Immature natural killer cell (primary cell): Measurements from ENCODE around the gene SLC25A21. TPM values are rescaled to one million over a fixed set of nuclear protein-coding genes. Genes with fewer than 3 reads are reported as not detected.
"Not testable (repeated sequence)": the region's sequence is repeated elsewhere in the genome, so short reads cannot be mapped to it uniquely, and the experiment has no call there.

Experiments
- DNase-seq, 3 donors: peaks; one replicate each; pipeline ENCODE4 v3.0.0; 2022; ENCODE audit warnings: mixed read lengths in 1 of 3
- H3K27ac Mint-ChIP-seq, 6 donors: one replicate each; pipeline ENCODE4 v1.8.0; 2020; ENCODE audit warnings: mixed read lengths in 6 of 6, mild to moderate bottlenecking in 5 of 6, inconsistent platforms in 4 of 6, moderate library complexity in 3 of 6
- H3K27me3 Mint-ChIP-seq, 3 donors: one replicate each; pipeline ENCODE4 v1.8.0; 2020 to 2021; ENCODE audit warnings: low read depth in 3 of 3, mild to moderate bottlenecking in 3 of 3, mixed read lengths in 3 of 3, moderate library complexity in 3 of 3, inconsistent platforms in 1 of 3
- H3K36me3 Mint-ChIP-seq, 3 donors: one replicate each; pipeline ENCODE4 v1.8.0; 2020; ENCODE audit warnings: mixed read lengths in 3 of 3, inconsistent platforms in 2 of 3, mild to moderate bottlenecking in 2 of 3
- H3K4me1 Mint-ChIP-seq, 2 donors: one replicate each; pipeline ENCODE4 v1.8.0; 2020; ENCODE audit warnings: inconsistent platforms in 2 of 2, mild to moderate bottlenecking in 2 of 2, mixed read lengths in 2 of 2, moderate library complexity in 1 of 2
- H3K4me3 Mint-ChIP-seq, 5 donors: one replicate each; pipeline ENCODE4 v1.8.0; 2020; ENCODE audit warnings: mild to moderate bottlenecking in 5 of 5, mixed read lengths in 5 of 5, inconsistent platforms in 3 of 5, moderate library complexity in 3 of 5
- H3K9me3 Mint-ChIP-seq, 6 donors: one replicate each; pipeline ENCODE4 v1.8.0; 2020; ENCODE audit warnings: mild to moderate bottlenecking in 6 of 6, mixed read lengths in 6 of 6, inconsistent platforms in 4 of 6, moderate library complexity in 3 of 6
- polyA plus RNA-seq, 3 donors: library from polyadenylated mRNA; unstranded; fragments of 300-500 nt; fragmentation: Illumina TruSeq; gene quantifications; one replicate each; pipeline ENCODE4 v1.2.3, GENCODE V29; 2021

Gene SLC25A21
- polyA plus RNA-seq, 3 donors from 2014 or later: not detected

DNA sequence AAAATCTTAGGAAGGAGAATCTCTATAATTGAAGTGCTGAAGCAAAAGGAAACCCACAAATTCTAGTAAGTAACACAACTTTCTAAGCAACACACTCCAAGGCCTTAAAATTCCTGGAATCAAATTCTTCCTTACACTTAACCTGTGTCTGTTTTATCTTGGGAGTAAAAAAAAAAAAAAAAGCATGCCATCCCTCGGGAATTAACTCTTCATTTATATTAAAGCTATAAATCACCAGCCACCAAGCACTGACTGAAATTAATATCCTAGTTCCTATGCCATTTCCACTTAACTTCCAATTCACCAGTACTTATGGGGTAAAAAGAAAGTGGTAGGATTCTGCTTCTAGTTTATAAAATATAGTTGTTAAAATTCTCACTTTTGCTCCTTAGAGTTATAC, 238.1 kb downstream of the SLC25A21 start:
- peaks cover 0 to 2% (median 0%) of the 10 kb centered on the region in 3 donors for H3K27me3 Mint-ChIP-seq
- no peaks in the 10 kb centered on the region for H3K4me1 Mint-ChIP-seq
- H3K4me3 Mint-ChIP-seq: no peak overlapping the region
- no peak for DNase-seq
- no peak overlapping the region for H3K27ac Mint-ChIP-seq
- H3K9me3 Mint-ChIP-seq: peaks cover 3 to 18% (median 8%) of the 10 kb centered on the region in 6 donors
- no peaks in the 10 kb centered on the region for H3K36me3 Mint-ChIP-seq

GRCh38 chr14:36931791-36932190, 240.6 kb downstream of the SLC25A21 start:
- DNase-seq: no peak
- no peaks in the 10 kb centered on the region for H3K27me3 Mint-ChIP-seq
- no peaks in the 10 kb centered on the region for H3K36me3 Mint-ChIP-seq
- no peak overlapping the region for H3K27ac Mint-ChIP-seq
- H3K9me3 Mint-ChIP-seq: peaks cover 3 to 14% (median 8%) of the 10 kb centered on the region in 6 donors
- H3K4me1 Mint-ChIP-seq: no peaks in the 10 kb centered on the region
- no peak overlapping the region for H3K4me3 Mint-ChIP-seq

- Mint-ChIP-seq H3K4me3 (no peak overlapping the region), H3K27ac (no peak overlapping the region), H3K36me3 (no peaks in the 10 kb centered on the region), H3K4me1 (no peaks in the 10 kb centered on the region), H3K9me3 (peaks cover 0 to 25% (median 7%) of the 10 kb centered on the region in 6 donors), H3K27me3 (peaks cover 0 to 1% (median 0%) of the 10 kb centered on the region in 3 donors)
- no peak for DNase-seq
These were observed 244.0 kb downstream of the SLC25A21 start for GRCh38 chr14:36928432-36928831.

GRCh38 chr14:36925094-36925493, 247.3 kb downstream of the SLC25A21 start:
- Mint-ChIP-seq H3K27me3 (peaks cover 0 to 1% (median 0%) of the 10 kb centered on the region in 3 donors), H3K9me3 (peaks cover 0 to 38% (median 11%) of the 10 kb centered on the region in 6 donors), H3K4me3 (no peak overlapping the region), H3K4me1 (no peaks in the 10 kb centered on the region), H3K36me3 (peaks cover 0 to 4% (median 0%) of the 10 kb centered on the region in 3 donors), H3K27ac (no peak overlapping the region)
- DNase-seq: no peak

DNA sequence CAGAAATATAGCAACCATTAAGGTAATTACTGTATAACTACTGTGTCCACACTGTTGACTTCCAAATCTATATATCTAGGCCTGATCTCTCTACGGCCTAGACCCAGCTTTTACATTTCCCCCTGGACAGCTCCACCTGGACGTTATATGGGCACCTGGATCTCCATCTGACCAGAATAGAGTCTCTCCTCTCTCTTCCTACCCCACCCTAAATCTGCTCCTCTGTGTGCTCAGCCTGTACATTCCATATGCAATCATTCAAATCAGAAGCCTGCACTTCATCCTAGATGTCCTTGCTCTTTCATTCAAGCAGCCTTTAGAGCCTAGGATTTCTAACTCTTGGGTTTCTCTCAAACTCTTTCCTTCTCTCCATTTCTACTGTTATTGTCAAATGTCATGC, 255.7 kb downstream of the SLC25A21 start:
- H3K36me3 Mint-ChIP-seq: no peaks in the 10 kb centered on the region
- no peak overlapping the region for H3K27ac Mint-ChIP-seq
- no peak for DNase-seq
- H3K9me3 Mint-ChIP-seq: peaks cover 0 to 27% (median 2%) of the 10 kb centered on the region in 6 donors
- H3K4me1 Mint-ChIP-seq: no peaks in the 10 kb centered on the region
- H3K27me3 Mint-ChIP-seq: no peaks in the 10 kb centered on the region
- H3K4me3 Mint-ChIP-seq: no peak overlapping the region

GRCh38 chr14:36915081-36915480, 257.3 kb downstream of the SLC25A21 start:
- Mint-ChIP-seq H3K9me3 (peaks cover 0 to 21% (median 1%) of the 10 kb centered on the region in 6 donors), H3K27ac (no peak overlapping the region), H3K36me3 (no peaks in the 10 kb centered on the region), H3K4me3 (no peak overlapping the region), H3K4me1 (no peaks in the 10 kb centered on the region), H3K27me3 (no peaks in the 10 kb centered on the region)
- DNase-seq: no peak

- Mint-ChIP-seq H3K27me3 (no peaks in the 10 kb centered on the region), H3K4me3 (no peak overlapping the region), H3K36me3 (no peaks in the 10 kb centered on the region), H3K4me1 (no peaks in the 10 kb centered on the region), H3K9me3 (peaks cover 0 to 7% (median 2%) of the 10 kb centered on the region in 6 donors), H3K27ac (no peak overlapping the region)
- no peak for DNase-seq
These were observed 261.8 kb downstream of the SLC25A21 start for GRCh38 chr14:36910578-36910977.

- Mint-ChIP-seq H3K36me3 (peaks cover 0 to 4% (median 0%) of the 10 kb centered on the region in 3 donors), H3K9me3 (peaks cover 0 to 18% (median 12%) of the 10 kb centered on the region in 6 donors), H3K4me1 (no peaks in the 10 kb centered on the region)
These were observed 267.0 kb downstream of the SLC25A21 start for GRCh38 chr14:36905272-36905888.

DNA sequence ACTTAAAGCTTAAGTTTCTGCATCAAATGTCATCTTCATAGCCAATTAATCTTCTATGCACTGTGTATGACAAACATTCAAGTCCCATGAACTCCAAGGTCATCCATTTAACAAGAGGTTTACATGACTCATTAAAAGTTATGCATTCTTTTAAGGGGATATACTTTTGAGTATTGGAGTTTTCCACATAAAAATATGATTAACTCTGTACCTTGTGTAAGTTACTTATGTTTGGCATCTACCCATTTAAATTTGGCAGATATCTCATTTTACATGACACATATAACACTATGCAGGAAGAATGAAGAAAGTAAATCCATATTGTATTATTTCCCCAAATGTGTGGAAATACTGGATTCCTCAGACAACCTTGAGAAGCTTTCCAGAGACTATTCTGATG, 270.5 kb downstream of the SLC25A21 start:
- no peaks in the 10 kb centered on the region for H3K4me1 Mint-ChIP-seq
- peaks cover 0 to 4% (median 0%) of the 10 kb centered on the region in 3 donors for H3K36me3 Mint-ChIP-seq
- peaks cover 0 to 27% (median 17%) of the 10 kb centered on the region in 6 donors for H3K9me3 Mint-ChIP-seq

More at GRCh38 chr14:36905272-36905888, 267.0 kb downstream of the SLC25A21 start:
- Mint-ChIP-seq H3K27me3 (peaks cover 0 to 2% (median 0%) of the 10 kb centered on the region in 3 donors), H3K27ac (no peak overlapping the region), H3K4me3 (no peak overlapping the region)
- DNase-seq: no peak

GRCh38 chr14:36900846-36901245, 271.6 kb downstream of the SLC25A21 start:
- no peak for DNase-seq
- Mint-ChIP-seq H3K4me3 (no peak overlapping the region), H3K4me1 (no peaks in the 10 kb centered on the region), H3K36me3 (peaks cover 0 to 4% (median 0%) of the 10 kb centered on the region in 3 donors), H3K27me3 (peaks cover 0 to 2% (median 1%) of the 10 kb centered on the region in 3 donors), H3K27ac (no peak overlapping the region), H3K9me3 (peaks cover 0 to 27% (median 18%) of the 10 kb centered on the region in 6 donors)

More for the DNA sequence above, 270.5 kb downstream of the SLC25A21 start:
- H3K27me3 Mint-ChIP-seq: peaks cover 0 to 2% (median 0%) of the 10 kb centered on the region in 3 donors
- no peak for DNase-seq
- H3K4me3 Mint-ChIP-seq: no peak overlapping the region
- H3K27ac Mint-ChIP-seq: no peak overlapping the region

- DNase-seq, H3K27me3 Mint-ChIP-seq, H3K36me3 Mint-ChIP-seq, H3K4me3 Mint-ChIP-seq, H3K27ac Mint-ChIP-seq, H3K4me1 Mint-ChIP-seq: not testable (repeated sequence)
- peaks cover 0 to 17% (median 11%) of the 10 kb centered on the region in 6 donors for H3K9me3 Mint-ChIP-seq
These were observed 276.1 kb downstream of the SLC25A21 start for GRCh38 chr14:36896300-36896699.

- H3K9me3 Mint-ChIP-seq: peaks cover 5 to 20% (median 9%) of the 10 kb centered on the region in 6 donors
- H3K4me3 Mint-ChIP-seq: no peak overlapping the region
These were observed 288.4 kb downstream of the SLC25A21 start for GRCh38 chr14:36884049-36884448.

GRCh38 chr14:36880276-36880675, 292.1 kb downstream of the SLC25A21 start:
- no peaks in the 10 kb centered on the region for H3K4me1 Mint-ChIP-seq

More at GRCh38 chr14:36884049-36884448, 288.4 kb downstream of the SLC25A21 start:
- Mint-ChIP-seq H3K27me3 (peaks cover 2 to 3% (median 2%) of the 10 kb centered on the region in 3 donors), H3K36me3 (peaks cover 0 to 3% (median 0%) of the 10 kb centered on the region in 3 donors), H3K27ac (no peak overlapping the region), H3K4me1 (no peaks in the 10 kb centered on the region)
- no peak for DNase-seq

GRCh38 chr14:36879558-36879957, 292.8 kb downstream of the SLC25A21 start:
- Mint-ChIP-seq H3K27me3 (peaks cover 0 to 3% (median 2%) of the 10 kb centered on the region in 3 donors), H3K36me3 (peaks cover 0 to 3% (median 0%) of the 10 kb centered on the region in 3 donors), H3K4me3 (no peak overlapping the region), H3K4me1 (no peaks in the 10 kb centered on the region), H3K9me3 (peaks cover 7 to 34% (median 13%) of the 10 kb centered on the region in 6 donors), H3K27ac (no peak overlapping the region)
- DNase-seq: no peak

More at GRCh38 chr14:36880276-36880675, 292.1 kb downstream of the SLC25A21 start:
- Mint-ChIP-seq H3K27ac (no peak overlapping the region), H3K9me3 (peaks cover 7 to 32% (median 12%) of the 10 kb centered on the region in 6 donors), H3K36me3 (peaks cover 0 to 3% (median 0%) of the 10 kb centered on the region in 3 donors), H3K4me3 (no peak overlapping the region), H3K27me3 (peaks cover 0 to 3% (median 2%) of the 10 kb centered on the region in 3 donors)
- DNase-seq: no peak
